Iris pigment epithelial cell (primary cell): ENCODE results near the gene RPLP2.

ENCODE experiments used
- DNase-seq: peaks from one replicate; pipeline ENCODE4 v3.0.0-alpha.2; 2011; ENCODE audit warnings: low read depth

RPLP2 gene

DNA sequence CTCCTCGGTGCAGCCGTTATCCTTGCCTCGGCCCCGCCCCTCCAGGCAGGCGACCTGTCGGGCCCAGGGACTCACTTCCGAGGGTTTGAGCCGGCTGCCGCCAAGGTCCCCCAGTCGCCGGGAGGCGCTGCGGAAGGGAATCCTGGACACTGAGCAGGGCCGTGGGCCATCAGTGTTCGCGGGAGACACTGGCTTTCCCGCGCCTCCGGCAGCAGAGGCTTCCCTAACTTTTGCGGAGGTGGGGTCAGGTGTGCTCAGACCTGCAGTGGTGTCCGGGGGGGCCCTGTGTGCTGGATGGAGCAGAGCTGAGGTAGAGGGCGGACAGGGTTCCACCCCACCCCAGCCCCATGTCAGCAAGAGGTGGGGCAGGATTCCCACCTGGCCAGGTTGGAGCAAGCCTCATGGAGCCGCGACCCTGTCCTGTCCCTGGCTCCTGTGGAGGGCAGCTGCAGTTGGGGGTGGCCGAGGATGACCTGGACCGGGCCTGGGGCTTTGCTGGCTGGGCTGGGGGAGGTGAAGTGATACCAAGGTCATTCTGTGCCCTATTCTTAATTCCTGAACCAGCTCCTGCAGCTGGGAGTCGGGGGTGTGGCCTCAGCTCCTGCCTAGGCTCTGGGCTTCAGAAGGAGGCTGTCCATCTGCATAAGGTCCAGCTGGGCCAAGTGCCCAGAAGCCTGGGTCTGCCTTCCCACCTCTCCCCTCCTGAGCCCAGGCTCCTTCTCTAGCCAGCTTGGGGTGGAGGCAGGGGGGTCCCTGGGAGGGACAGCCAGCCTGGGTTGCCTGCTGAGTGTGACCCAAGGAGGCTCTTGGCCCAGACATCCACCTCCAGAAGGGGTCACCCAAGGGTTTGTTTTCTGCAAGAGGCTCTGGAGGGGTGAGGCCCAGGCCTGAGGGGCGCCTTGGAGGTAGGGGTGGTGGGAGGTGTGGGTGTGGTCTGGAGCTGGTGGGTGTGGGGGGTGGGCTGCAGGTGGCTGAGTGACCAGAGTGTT, 41.3 kb downstream of the RPLP2 start:
- no peak for DNase-seq

DNA sequence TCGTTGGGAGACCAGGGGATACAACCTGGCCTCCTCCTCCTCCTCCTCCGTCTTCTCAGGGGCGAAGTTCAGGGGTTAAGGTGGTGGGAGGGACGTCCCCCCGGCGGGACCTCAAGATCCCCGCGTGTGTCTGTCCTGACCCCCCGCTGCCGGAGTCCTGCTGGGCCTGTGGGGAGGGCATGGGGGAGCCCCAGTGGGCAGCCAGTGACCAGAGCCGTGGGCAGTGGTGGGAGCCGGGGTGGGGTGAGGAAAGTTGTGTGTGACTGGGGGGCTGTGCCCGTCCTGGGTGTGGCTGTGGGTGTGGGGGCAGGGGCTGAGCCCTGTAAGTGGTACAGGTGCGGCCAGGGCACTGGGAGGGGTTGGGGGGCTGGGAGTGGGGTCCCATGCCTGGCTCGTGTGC, 43.0 kb downstream of the RPLP2 start:
- DNase-seq: no peak

DNA sequence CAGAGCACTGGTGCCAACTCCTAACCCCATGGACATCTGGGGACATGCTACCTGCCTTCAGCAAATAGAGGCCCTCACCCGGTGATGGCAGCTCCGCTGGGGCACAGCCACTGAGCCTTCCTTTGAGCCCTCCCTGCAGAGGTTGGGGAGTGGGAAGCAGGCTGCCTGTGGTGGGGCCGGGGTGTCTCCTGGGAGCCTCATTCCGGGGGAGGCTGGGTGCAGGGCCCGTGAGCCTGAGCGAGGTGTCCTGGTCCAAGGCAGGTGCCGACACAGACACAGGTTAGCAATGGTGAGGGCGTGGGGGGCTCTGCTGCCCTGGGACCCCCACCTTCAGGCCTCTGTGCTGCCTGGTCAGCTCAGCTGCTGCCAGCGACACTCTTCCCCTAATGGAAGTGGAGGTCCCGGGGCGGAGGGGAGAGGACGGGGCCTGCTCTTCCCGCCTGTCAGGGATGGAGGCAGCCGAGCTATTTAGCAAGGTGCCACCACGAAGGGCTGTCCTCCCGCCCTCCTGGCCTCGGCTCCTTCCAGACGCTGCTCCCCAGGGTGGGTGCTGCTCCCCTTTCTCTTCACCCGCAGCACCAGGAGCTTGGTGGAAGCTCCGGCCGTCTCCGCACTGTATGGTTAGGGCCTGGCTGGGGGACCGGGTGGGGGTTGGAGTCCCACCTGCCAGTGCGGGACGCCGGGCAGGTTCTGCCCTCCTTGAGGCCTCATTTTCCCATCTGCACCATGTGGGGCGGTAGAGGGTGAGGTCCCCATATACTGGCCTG, 44.1 kb downstream of the RPLP2 start:
- no peak for DNase-seq

DNA sequence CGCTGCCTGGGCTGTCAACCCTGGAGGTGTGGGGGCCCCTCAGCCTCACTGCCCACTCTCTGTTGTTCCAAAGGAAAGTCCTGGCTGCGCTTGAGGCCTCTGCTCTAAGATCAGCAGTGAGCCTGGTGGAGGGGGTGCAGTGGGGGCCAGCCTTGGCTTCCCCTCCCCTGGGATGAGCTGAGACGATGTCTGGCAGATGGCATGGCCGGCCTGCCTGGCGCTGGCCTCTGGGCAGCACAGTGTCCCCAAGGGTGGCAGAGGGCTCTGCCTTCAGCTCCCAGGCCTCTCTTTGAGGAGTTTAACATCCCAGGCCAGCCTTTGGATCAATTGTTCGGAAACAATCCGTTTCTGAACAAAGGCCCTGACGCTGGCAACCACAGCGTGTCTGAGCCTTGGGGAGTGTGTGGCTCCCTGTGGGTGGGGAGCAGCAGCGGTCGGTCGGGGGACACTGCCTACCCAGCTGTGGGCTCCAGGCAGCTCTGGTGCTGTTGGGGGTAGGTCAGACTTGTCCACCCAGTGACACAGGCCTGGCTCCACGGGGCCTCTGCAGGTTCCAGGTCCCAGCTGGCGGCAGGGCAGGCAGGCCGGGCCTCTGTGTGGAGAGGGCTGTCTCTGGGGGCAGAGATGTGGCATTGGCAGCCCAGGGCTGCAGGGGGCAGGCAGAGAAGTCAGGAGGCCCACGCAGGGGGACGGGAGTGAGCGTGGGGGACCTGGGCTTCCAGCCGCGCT, 45.0 kb downstream of the RPLP2 start:
- DNase-seq: no peak

DNA sequence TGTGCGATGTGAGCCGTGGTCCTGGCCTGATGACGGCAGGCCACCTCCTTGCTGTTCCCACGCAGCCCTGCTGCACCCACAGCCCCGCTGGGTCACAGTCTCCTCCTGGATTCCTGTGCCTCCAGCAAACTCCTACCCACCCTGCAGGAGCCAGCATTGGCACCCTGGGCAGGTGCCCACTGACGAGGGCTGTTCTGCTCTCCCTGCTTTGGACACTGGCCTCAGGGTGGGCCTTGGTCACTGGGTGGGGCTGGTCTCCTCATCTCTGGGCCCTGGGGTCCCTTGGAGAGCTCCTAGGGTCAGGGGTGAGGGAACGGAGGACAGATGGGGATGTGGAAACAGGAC, 45.5 kb downstream of the RPLP2 start:
- DNase-seq: no peak

DNA sequence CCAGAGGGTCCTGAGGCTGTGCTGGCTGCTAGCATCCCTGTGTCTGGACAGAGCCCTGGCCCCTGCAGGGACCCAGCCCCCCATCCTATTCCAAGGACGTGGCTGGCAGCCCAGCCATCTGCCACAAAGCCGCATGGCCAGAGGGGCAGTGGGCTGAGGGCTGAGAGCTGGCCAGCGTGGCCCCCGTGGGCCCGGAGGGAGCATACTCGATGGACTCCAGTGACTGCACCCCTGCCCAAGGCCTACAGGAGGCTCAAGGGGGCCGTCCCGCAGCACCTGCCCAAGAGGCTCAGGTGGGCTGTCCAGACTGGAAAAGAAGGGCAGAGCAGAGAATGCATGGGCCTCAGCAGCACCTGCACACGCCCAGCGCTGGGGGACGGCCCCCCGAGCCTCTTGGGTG, 46.0 kb downstream of the RPLP2 start:
- no peak for DNase-seq

DNA sequence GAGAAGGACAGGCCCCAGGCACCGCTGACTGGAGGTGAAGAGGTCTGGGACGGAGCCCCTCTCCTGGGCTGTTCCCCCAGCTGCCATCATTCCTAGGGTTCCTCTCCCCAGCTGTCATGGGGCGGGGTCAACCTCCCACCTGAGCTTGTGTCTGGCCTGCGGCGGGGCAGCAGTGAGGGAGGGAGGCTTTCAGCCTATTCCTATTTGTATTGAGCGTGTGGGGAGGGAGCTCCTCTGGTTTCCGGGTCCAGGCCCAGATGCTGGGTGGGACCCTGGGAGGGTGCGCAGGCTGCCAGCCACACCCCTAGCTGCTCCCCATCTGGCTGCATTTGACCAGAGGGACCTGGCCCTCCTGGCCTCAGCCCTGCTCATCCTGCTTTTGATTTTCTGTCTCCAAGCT, 46.6 kb downstream of the RPLP2 start:
- no peak for DNase-seq

DNA sequence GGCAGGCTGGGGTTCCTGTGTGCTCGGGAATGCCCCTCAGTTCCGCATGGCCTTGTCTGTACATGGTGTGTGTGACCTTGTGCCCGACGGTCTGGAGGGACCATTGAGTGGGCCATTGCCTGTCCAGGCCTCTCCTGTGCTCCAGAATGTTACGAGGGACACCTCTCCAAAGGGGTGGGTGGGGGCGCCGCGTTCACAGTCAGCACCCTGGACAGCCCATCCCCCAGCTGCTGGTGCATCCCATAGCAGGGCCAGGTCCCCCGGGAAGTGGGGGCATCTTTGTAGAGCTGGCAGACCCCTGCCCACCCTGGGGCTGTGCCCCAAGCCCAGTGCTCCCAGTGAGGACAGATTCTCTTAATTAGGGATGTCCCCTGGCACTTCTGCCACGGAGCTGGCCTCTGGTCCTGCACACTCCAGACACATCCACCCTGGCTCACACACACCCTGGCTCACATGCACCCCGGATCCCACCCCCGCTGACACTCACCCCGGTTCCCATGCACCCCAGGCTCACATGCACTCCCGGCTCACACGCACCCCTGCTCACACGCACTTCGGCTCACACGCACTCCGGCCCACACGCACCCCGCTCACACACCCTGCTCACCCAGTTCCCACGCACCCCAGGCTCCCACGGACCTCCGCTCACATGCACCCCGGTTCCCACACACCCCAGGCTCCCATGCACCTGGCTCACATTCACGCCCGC, 48.4 kb downstream of the RPLP2 start:
- no peak for DNase-seq

DNA sequence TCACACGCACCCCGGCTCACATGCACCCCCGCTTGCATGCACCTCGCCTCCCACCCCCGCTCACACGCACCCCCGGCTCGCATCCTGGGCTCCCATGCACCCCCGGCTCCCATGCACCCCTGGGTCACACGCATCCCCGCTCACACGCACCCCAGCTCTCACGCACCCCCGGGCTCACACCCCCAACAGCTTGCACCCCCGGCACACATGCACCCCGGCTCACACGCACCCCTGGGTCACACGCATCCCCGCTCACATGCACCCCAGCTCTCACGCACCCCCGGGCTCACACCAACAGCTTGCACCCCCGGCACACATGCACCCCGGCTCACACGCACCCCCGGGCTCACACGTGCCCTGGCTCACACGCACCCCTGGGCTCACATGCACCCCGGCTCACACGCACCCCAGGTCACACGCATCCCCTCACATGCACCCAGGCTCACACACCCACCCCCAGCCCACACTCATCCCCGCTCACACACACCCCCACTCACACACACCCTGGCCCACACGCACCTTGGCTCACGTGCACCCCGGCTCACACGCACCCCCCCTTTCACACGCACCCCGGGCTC, 49.1 kb downstream of the RPLP2 start:
- no peak for DNase-seq

DNA sequence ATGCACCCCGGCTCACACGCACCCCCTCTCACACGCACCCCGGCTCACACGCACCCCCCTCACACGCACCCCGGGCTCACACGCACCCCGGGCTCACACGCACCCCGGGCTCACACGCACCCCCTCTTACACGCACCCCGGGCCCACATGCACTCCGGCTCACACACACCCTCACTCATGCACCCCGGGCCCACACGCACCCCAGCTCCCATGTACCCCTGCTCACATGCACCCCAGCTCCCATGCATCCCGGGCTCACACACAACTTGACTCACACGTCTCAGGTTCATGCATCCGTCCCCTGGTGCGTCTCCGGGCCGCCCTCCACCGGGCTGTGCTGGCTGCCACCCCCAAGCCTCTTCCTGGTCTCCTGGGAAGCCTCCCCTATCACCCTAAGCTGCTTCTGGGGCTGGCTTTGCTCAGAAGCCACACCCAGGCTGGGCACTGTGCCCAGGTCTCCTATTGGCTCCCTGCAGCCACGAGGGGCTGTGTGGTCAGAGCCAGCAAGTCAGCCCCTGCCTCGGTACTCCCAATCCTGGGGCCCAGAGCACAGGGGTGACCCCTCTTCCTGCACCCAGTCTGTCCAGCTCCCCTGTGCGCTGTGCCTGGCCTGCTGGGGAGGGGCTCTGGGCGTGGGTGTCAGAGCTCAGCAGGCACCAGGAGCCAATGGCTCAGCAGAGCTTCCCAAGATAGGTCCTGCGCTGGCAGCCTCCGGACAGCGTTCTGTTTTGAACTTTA, 49.8 kb downstream of the RPLP2 start:
- peak; percentile 94 for DNase-seq

DNA sequence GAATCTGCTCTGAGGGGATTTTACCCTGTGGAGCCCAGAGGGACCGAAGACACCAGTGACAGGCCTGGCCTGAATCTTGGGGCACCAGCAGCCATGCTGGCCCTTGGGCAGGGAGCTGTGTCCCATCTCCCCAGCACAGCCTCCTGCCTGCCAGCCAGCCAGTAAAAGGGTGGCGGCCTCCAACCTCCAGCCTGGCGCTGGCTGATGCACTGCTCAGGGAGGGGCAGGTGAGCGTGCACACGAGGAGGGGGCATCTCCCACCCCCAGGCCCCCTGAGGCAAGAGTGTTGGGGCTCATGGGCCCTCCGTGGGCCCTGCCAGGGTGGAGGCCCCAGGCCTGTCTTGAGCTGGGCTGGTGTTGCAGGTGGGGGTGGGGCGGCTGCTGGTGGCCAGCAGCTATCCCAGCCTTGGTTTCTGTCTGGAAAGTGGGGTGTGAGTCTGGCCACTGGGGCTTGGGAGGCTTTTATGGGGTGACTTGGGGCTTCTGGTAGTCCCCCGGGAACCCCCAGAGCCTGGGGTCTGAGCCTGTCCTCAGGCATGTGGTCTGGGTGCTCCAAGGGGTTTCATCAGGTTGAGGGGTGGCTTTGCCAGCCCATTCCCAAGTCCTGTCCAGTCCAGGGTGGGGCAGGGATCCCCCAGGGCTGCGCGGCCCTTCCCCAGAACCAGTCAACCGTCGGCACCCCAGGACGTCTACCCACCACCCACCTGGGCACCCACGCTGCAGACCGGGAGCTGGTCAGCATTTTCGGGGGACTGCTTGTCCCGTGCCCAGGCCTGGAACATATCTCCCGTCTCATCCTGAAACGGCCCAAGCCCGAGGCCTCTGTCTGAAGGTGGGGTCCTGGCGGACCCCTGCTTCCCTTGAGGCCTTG, 50.7 kb downstream of the RPLP2 start:
- DNase-seq: no peak

DNA sequence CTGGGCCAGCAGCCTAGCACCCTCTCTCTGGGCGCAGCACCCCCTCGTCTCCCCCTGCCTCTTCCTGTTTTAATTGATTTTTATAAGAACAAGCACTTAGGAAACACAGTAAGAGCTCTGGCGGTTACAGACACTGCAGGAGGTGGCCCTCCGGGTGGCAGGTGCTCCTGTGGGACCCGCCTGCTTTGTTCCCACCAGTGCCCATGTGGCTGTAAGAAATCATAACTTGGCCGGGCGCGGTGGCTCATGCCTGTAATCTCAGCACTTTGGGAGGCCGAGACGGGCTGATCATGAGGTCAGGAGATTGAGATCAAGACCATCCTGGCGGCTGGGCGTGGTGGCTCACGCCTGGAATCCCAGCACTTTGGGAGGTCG, 51.3 kb downstream of the RPLP2 start:
- DNase-seq: no peak

DNA sequence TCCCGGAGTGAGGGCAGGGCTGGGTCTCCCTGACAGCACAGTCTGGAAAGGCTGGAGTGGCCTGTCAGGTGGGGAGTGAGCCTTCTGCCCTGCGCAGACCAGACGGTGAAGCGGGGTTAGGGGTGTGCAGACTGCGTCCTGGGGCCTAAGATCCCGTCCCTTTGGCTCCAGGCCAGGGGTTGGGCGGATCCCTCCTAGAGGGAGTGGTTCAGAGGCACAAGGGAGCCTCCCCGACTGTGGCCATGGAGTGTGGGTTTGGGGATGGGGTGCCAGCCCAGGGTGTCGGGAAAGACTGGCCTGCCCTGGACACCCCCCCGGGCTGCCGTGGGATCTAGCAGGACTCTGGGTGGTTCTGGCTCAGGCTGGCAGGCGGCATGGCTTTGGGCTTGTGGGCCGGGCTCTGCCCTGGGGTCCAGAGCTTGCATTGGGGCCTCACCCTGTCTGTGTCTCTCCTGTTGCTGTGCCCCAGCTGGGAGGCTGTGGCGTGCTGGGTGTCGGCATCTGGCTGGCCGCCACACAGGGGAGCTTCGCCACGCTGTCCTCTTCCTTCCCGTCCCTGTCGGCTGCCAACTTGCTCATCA, 52.4 kb downstream of the RPLP2 start:
- no peak for DNase-seq
